Neural cell (in vitro differentiated cells): Measurements from ENCODE around the gene CPE. TPM values are rescaled to one million over a fixed set of nuclear protein-coding genes. Genes with fewer than 3 reads are reported as not detected.
A peak's percentile ranks its signal among the peaks of the same experiment; 100 is the strongest.

Source experiments
- H2AFZ ChIP-seq: fragments of 200-600, 300-800 bp; sonication (generic), shearing (Covaris generic); 2 replicates; pipeline ENCODE4 v1.6.0; 2014; ENCODE audit warnings: low read depth, mild to moderate bottlenecking, antibody characterized with exemption, low read length, moderate library complexity
- H3F3A ChIP-seq: fragments of 200-600 bp; shearing (Covaris generic); 2 replicates; pipeline ENCODE4 v1.6.1; 2016; ENCODE audit warnings: mild to moderate bottlenecking, moderate library complexity, mixed read lengths, antibody characterized with exemption, low read length; ENCODE audit not compliant: insufficient read depth, poor library complexity, severe bottlenecking
- H3K27ac ChIP-seq: fragments of 200-600, 300-800 bp; sonication (generic), shearing (Covaris generic); 2 replicates; pipeline ENCODE4 v1.5.1; 2014; ENCODE audit warnings: mild to moderate bottlenecking, low read length, moderate library complexity
- H3K27me3 ChIP-seq: fragments of 300-800, 200-600 bp; sonication (generic), shearing (Covaris generic); 2 replicates; pipeline ENCODE4 v1.6.0; 2014; ENCODE audit warnings: mild to moderate bottlenecking, low read depth, low read length, moderate library complexity; ENCODE audit not compliant: insufficient read depth
- H3K36me3 ChIP-seq: fragments of 300-800, 200-600 bp; sonication (generic), shearing (Covaris generic); 2 replicates; pipeline ENCODE4 v1.5.1; 2014; ENCODE audit warnings: mild to moderate bottlenecking, antibody characterized with exemption, low read length, moderate library complexity; ENCODE audit not compliant: insufficient read depth
- H3K4me2 ChIP-seq: fragments of 300-800, 200-600 bp; sonication (generic), shearing (Covaris generic); 2 replicates; pipeline ENCODE4 v1.6.0; 2014; ENCODE audit warnings: mild to moderate bottlenecking, low read length
- H3K4me3 ChIP-seq: fragments of 300-800, 200-600 bp; sonication (generic), shearing (Covaris generic); 2 replicates; pipeline ENCODE4 v1.5.1; 2014; ENCODE audit warnings: mild to moderate bottlenecking, low read length, moderate library complexity
- H3K79me2 ChIP-seq: fragments of 200-600 bp; shearing (Covaris generic); replicated peaks from 2 replicates; pipeline ENCODE4 v1.6.0; 2014; ENCODE audit warnings: mild to moderate bottlenecking, low read length, moderate library complexity; ENCODE audit not compliant: insufficient read depth
- H3K9ac ChIP-seq: fragments of 300-800, 200-600 bp; sonication (generic), shearing (Covaris generic); 2 replicates; pipeline ENCODE4 v1.6.1; 2016; ENCODE audit warnings: mild to moderate bottlenecking, low read length, mixed read lengths
- H3K9me2 ChIP-seq: fragments of 200-600 bp; shearing (Covaris generic); 2 replicates; pipeline ENCODE4 v1.6.1; 2016; ENCODE audit warnings: mild to moderate bottlenecking, low read length, mixed read lengths; ENCODE audit not compliant: insufficient read depth
- H3K9me3 ChIP-seq: fragments of 200-600, 300-800 bp; sonication (generic), shearing (Covaris generic); 2 replicates; pipeline ENCODE4 v1.6.1; 2016; ENCODE audit warnings: mild to moderate bottlenecking, mixed run types, low read length, moderate library complexity, mixed read lengths
- H4K20me1 ChIP-seq: fragments of 200-600 bp; shearing (Covaris generic); 2 replicates; pipeline ENCODE4 v1.6.1; 2016; ENCODE audit warnings: mild to moderate bottlenecking, mixed run types; ENCODE audit not compliant: insufficient read depth
- EP300 ChIP-seq: fragments of 450-650 bp; conservative IDR thresholded peaks from 2 replicates; pipeline ENCODE4 v1.6.1; 2014; ENCODE audit warnings: antibody characterized with exemption, mild to moderate bottlenecking, moderate library complexity; ENCODE audit not compliant: poor library complexity, severe bottlenecking
- EZH2 ChIP-seq: fragments of 200-600, 300-800 bp; shearing (Covaris generic), sonication (generic); IDR thresholded peaks from 2 replicates; pipeline ENCODE4 v1.6.1; 2014; ENCODE audit warnings: antibody characterized with exemption, low read length, borderline replicate concordance, mild to moderate bottlenecking; ENCODE audit not compliant: insufficient read depth, poor library complexity, severe bottlenecking
- POLR2AphosphoS5 ChIP-seq: IDR thresholded peaks from 2 replicates; pipeline ENCODE4 v1.6.1; 2012
- RAD21 ChIP-seq: fragments of 450-650 bp; conservative IDR thresholded peaks from 2 replicates; pipeline ENCODE4 v1.6.1; 2014; ENCODE audit warnings: antibody characterized with exemption, mild to moderate bottlenecking, moderate library complexity
- REST ChIP-seq: IDR thresholded peaks from 2 replicates; pipeline ENCODE4 v1.6.1; 2012; ENCODE audit warnings: borderline replicate concordance
- SMC3 ChIP-seq: fragments of 450-650 bp; conservative IDR thresholded peaks from 2 replicates; pipeline ENCODE4 v1.6.1; 2014; ENCODE audit warnings: antibody characterized with exemption, mild to moderate bottlenecking, moderate library complexity; ENCODE audit not compliant: poor library complexity
- TAF1 ChIP-seq: IDR thresholded peaks from 2 replicates; pipeline ENCODE4 v1.6.1; 2012; ENCODE audit warnings: low read depth
- polyA plus RNA-seq: library from polyadenylated mRNA; depleted of rRNA; stranded (reverse); fragments of >200 nt; gene quantifications from 2 replicates; pipeline ENCODE4 v1.2.3, GENCODE V29; 2014
- TF ChIP-seq, protein P1 (sequence below): fragments of 450-650 bp; IDR thresholded peaks from 2 replicates; pipeline ENCODE4 v1.5.1; 2014; ENCODE audit warnings: antibody characterized with exemption, mild to moderate bottlenecking, moderate library complexity; ENCODE audit not compliant: poor library complexity, severe bottlenecking

Gene CPE
- polyA plus RNA-seq, 1 donor from 2014 or later, result 678 TPM

DNA sequence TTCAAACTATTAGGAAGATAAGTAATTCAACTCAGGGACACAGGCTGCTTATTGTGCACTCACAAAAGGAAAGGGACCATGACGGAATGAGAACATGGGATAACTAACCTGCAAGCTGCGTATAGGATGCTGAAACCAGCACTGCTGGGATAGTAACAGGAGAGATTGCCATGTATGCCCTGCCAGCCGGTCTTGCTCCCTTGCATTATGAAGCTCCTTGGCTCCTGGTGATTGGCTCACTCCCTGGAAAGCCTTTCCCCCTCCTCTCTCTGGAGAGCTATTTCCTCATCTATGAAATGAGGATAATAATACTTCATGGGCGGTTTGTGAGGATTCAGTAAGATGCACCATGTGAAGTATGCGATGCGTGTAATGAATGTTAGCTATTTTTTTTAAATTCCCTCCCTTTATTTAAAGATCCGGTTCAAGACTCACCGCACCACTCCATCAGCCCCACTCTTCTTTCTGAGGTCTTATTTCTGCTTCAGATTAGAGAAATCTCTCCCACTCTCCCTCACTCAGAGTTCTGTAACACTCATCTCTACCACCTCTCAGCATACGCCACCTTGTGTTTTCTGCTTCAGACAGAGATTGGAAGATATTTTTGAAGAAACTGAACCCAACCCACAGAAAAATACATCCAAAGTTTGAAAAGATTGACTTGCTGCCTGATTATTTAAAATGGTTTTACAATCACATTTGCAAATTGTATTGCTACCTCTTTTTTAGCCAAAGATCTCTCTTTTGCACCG lies 33.0 kb upstream of the CPE start:
- no peak overlapping the region for H3K27ac ChIP-seq
- no peaks in the 10 kb centered on the region for H3K9me2 ChIP-seq
- no peaks in the 10 kb centered on the region for H4K20me1 ChIP-seq
- peaks cover 7% of the 10 kb centered on the region for H3K79me2 ChIP-seq
- no peak overlapping the region for H3K4me2 ChIP-seq
- no peaks in the 10 kb centered on the region for H3K27me3 ChIP-seq
- no peak overlapping the region for H3K4me3 ChIP-seq
- peaks cover 4% of the 10 kb centered on the region for H3F3A ChIP-seq
- no peak overlapping the region for H3K9ac ChIP-seq
- no peak overlapping the region for H2AFZ ChIP-seq
- H3K9me3 ChIP-seq, result no peaks in the 10 kb centered on the region
- TF ChIP-seq, protein P1, sequence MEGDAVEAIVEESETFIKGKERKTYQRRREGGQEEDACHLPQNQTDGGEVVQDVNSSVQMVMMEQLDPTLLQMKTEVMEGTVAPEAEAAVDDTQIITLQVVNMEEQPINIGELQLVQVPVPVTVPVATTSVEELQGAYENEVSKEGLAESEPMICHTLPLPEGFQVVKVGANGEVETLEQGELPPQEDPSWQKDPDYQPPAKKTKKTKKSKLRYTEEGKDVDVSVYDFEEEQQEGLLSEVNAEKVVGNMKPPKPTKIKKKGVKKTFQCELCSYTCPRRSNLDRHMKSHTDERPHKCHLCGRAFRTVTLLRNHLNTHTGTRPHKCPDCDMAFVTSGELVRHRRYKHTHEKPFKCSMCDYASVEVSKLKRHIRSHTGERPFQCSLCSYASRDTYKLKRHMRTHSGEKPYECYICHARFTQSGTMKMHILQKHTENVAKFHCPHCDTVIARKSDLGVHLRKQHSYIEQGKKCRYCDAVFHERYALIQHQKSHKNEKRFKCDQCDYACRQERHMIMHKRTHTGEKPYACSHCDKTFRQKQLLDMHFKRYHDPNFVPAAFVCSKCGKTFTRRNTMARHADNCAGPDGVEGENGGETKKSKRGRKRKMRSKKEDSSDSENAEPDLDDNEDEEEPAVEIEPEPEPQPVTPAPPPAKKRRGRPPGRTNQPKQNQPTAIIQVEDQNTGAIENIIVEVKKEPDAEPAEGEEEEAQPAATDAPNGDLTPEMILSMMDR, result peak; percentile 11
- peak; percentile 15 for TF ChIP-seq SMC3
- no peak for TF ChIP-seq TAF1
- no peak for TF ChIP-seq POLR2AphosphoS5
- H3K36me3 ChIP-seq, result peaks cover 3% of the 10 kb centered on the region

- Histone ChIP-seq H3K27me3 (no peaks in the 10 kb centered on the region), H3K9ac (no peak overlapping the region), H3K4me2 (no peak overlapping the region), H2AFZ (no peak overlapping the region), H3K9me2 (no peaks in the 10 kb centered on the region), H4K20me1 (no peaks in the 10 kb centered on the region), H3K36me3 (no peaks in the 10 kb centered on the region), H3K27ac (no peak overlapping the region), H3K79me2 (no peaks in the 10 kb centered on the region), H3K9me3 (no peaks in the 10 kb centered on the region), H3F3A (peaks cover 4% of the 10 kb centered on the region), H3K4me3 (no peak overlapping the region)
- TF ChIP-seq SMC3 (no peak), POLR2AphosphoS5 (no peak)
- TF ChIP-seq, protein P1, result no peak
Measured at GRCh38 chr4:165347647-165348569, 30.9 kb upstream of the CPE start.

DNA sequence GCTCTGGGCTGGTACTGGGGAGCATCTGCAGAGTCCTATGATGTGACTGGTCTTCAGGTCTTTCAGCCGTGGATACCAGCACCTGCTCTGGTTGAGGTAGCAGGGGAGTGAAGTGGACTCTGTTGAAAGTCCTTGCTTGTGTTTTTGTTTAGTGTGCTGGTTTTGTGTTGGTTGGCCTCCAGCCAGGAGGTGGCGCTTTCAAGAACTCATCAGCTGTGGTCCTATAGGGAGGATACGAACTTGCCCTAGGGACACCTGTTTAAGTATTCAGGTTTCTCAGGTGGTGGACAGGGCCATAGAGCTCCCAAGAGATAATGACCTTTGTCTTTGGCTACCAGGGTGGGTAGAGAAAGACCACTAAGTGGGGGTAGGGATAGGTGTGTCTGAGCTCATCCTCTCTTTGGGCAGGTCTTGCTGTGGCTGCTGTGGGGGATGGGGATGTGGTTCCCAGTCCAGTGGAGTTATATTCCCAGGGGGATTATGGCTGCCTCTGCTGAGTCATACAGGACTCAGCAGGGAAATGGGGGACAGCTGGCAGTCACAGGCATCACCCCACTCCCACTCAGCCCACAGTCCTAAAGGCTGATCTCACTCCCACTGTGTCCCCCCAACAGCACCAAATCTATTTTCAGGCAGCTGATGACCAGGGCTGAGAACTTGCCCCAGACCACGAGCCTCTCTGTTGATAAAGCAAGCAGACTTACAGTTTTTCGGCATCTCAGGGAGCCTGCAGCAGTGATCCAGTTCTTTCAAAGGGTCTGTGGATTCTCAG lies 27.3 kb upstream of the CPE start:
- Histone ChIP-seq H3K9ac (no peak overlapping the region), H3K9me2 (no peaks in the 10 kb centered on the region), H3F3A (no peaks in the 10 kb centered on the region), H3K36me3 (no peaks in the 10 kb centered on the region), H3K79me2 (no peaks in the 10 kb centered on the region), H3K4me2 (no peak overlapping the region), H2AFZ (no peak overlapping the region), H3K9me3 (no peaks in the 10 kb centered on the region), H3K27ac (no peak overlapping the region), H3K27me3 (no peaks in the 10 kb centered on the region), H4K20me1 (no peaks in the 10 kb centered on the region), H3K4me3 (no peak overlapping the region)
- no peak for TF ChIP-seq TAF1
- TF ChIP-seq, protein P1, result no peak
- no peak for TF ChIP-seq REST
- no peak for TF ChIP-seq SMC3
- TF ChIP-seq RAD21, result no peak
- no peak for TF ChIP-seq EZH2
- no peak for TF ChIP-seq POLR2AphosphoS5
- TF ChIP-seq EP300, result no peak
